Activated CD8-positive, alpha-beta T cell treated with anti-CD3 and anti-CD28 coated beads for 36 hours (primary cell): ENCODE measurements around the gene SPECC1L. TPM values are rescaled to one million over a fixed set of nuclear protein-coding genes. Genes with fewer than 3 reads are reported as not detected.

Experiments used
- ATAC-seq: fragments of 200-7000 bp; cut with Tn5 transposase; one replicate; pipeline ENCODE4 v1.10.0; 2021; ENCODE audit warnings: mild to moderate bottlenecking, moderate library complexity
- CTCF ChIA-PET: fragments of 350-600 bp; sonication (Branson Sonifier 250); formaldehyde crosslinking; loops from one replicate; lab custom pipeline; 2021; ENCODE audit warnings: antibody characterized with exemption; lab: Charles Lee
- POLR2A ChIA-PET: fragments of 350-600 bp; sonication (Branson Sonifier 250); formaldehyde crosslinking; loops from one replicate; lab custom pipeline; 2021; ENCODE audit warnings: antibody characterized with exemption; lab: Charles Lee
- DNase-seq: peaks from one replicate; pipeline ENCODE4 v3.0.0-alpha.2; 2020
- H3K27ac Mint-ChIP-seq: one replicate; pipeline ENCODE4 v1.8.0; 2021; ENCODE audit warnings: mild to moderate bottlenecking, mixed read lengths
- H3K27me3 Mint-ChIP-seq: one replicate; pipeline ENCODE4 v1.8.0; 2021; ENCODE audit warnings: mixed read lengths
- H3K36me3 Mint-ChIP-seq: one replicate; pipeline ENCODE4 v1.8.0; 2021; ENCODE audit warnings: low read depth, mixed read lengths
- H3K4me1 Mint-ChIP-seq: one replicate; pipeline ENCODE4 v1.8.0; 2021; ENCODE audit warnings: low read depth, mixed read lengths
- H3K4me3 Mint-ChIP-seq: one replicate; pipeline ENCODE4 v1.8.0; 2021; ENCODE audit warnings: mild to moderate bottlenecking, moderate library complexity, mixed read lengths
- H3K9me3 Mint-ChIP-seq: one replicate; pipeline ENCODE4 v1.8.0; 2021; ENCODE audit warnings: mixed read lengths
- intact Hi-C: fragments of 100-400 bp; cut with micrococcal nuclease; formaldehyde crosslinking; loops from one replicate; pipeline ENCODE4 v1.10.0; 2022
- total RNA-seq, 2 experiments: library from RNA; stranded (reverse); gene quantifications; one replicate each; pipeline ENCODE4 v1.2.3, GENCODE V29; 2021
- TF ChIP-seq, protein P1 (sequence below): fragments of 200-600 bp; IDR thresholded peaks from one replicate; pipeline ENCODE4 v1.8.0; 2022; ENCODE audit warnings: antibody characterized with exemption, mild to moderate bottlenecking

The SPECC1L gene
- total RNA-seq, 2 experiments from 2014 or later, result 38.9 to 39.0 TPM

DNA sequence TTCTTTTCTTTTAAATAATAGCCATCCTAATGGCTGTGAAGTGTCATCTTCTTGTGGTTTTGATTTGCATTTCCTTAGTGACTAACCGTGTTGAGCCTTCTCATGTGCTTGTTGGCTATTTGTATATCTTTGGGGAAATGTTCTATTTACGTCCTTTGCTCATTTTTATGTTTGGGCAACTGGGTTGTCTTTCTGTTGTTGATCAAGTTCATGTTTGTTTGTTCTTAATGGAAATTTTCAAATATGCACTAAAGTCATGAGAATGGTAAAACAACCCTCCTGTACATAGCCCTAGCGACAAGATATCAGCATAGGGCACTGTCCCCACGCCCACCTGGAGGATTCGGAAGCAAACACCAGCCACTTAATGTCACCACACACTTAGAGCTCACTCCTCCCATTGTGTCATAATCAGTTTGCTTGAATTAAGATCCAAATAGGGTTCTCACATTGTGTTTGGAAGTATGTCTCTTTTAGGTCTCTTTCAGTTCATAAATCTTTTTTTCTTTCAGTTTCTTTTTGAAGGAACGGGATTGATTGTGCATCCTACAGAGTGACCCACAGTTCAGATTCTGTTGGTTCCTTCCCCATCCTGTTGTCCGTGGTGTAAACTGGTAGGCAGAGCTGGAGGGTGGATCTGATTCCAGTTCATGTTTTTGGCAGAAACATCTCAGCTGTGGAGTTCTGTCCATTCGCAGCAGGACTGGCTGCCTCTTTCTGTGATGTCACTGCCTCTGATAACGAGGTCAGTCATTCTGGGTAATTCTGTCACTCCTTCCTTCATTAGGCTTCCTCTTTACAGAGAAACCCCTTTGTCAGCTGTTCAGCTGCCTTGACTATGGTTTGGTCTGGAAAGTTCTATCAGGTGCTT, 130.3 kb downstream of the SPECC1L start:
- intact Hi-C loops, result no loop called here
- peaks cover 41% of the 10 kb centered on the region for H3K4me1 Mint-ChIP-seq
- peak overlapping the region; percentile 70 for H3K27ac Mint-ChIP-seq
- H3K9me3 Mint-ChIP-seq, result no peaks in the 10 kb centered on the region
- DNase-seq (no peak), ATAC-seq (peak; percentile 10)
- H3K36me3 Mint-ChIP-seq, result peaks cover 32% of the 10 kb centered on the region
- peak overlapping the region; percentile 12 for H3K4me3 Mint-ChIP-seq
- ChIA-PET CTCF (interaction anchor here (1.3 kb wide), 1 partner anchor 211 kb away, joined by 3 read pairs; no protein-coding TSS in a partner anchor), POLR2A (interaction anchor here (1.2 kb wide), 1 partner anchor 48 kb away, joined by 4 read pairs; no protein-coding TSS in a partner anchor)
- no peaks in the 10 kb centered on the region for H3K27me3 Mint-ChIP-seq
- TF ChIP-seq, protein P1, sequence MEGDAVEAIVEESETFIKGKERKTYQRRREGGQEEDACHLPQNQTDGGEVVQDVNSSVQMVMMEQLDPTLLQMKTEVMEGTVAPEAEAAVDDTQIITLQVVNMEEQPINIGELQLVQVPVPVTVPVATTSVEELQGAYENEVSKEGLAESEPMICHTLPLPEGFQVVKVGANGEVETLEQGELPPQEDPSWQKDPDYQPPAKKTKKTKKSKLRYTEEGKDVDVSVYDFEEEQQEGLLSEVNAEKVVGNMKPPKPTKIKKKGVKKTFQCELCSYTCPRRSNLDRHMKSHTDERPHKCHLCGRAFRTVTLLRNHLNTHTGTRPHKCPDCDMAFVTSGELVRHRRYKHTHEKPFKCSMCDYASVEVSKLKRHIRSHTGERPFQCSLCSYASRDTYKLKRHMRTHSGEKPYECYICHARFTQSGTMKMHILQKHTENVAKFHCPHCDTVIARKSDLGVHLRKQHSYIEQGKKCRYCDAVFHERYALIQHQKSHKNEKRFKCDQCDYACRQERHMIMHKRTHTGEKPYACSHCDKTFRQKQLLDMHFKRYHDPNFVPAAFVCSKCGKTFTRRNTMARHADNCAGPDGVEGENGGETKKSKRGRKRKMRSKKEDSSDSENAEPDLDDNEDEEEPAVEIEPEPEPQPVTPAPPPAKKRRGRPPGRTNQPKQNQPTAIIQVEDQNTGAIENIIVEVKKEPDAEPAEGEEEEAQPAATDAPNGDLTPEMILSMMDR, result no peak

DNA sequence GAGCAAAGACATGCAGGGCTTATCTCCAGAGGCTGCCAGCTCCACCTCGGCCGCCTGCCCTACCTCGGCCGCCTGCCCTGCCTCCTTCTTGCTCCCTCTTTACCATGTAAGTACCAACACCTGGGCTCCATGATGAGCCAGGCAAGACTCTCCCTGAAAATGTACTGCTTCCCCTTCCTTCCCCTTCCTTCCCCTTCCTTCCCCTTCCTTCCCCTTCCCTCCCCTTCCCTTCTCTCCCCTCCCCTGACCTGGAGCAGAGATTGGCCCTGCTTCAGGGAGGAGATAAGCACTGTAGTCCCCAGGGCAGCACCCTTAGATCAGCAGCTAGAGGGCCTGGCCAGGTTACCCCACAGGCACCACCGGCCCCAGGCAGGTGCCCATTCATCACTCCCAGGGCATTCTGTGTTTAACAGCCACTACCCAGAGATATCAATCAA, 131.3 kb downstream of the SPECC1L start:
- no peak for ATAC-seq
- Mint-ChIP-seq H3K27ac (peak overlapping the region; percentile 26), H3K27me3 (no peaks in the 10 kb centered on the region), H3K4me3 (no peak overlapping the region), H3K4me1 (peaks cover 49% of the 10 kb centered on the region), H3K9me3 (no peaks in the 10 kb centered on the region), H3K36me3 (peaks cover 33% of the 10 kb centered on the region)
- DNase-seq, result no peak
- ChIA-PET CTCF (interaction anchor here (0.6 kb wide), 1 partner anchor 371 kb away, joined by 3 read pairs; no protein-coding TSS in a partner anchor), POLR2A (interaction anchor here (1.2 to 1.4 kb wide), 2 partner anchors 9 to 49 kb away, joined by 3 to 4 read pairs; no protein-coding TSS in a partner anchor)
- intact Hi-C loops, result no loop called here
- TF ChIP-seq, protein P1, result no peak

DNA sequence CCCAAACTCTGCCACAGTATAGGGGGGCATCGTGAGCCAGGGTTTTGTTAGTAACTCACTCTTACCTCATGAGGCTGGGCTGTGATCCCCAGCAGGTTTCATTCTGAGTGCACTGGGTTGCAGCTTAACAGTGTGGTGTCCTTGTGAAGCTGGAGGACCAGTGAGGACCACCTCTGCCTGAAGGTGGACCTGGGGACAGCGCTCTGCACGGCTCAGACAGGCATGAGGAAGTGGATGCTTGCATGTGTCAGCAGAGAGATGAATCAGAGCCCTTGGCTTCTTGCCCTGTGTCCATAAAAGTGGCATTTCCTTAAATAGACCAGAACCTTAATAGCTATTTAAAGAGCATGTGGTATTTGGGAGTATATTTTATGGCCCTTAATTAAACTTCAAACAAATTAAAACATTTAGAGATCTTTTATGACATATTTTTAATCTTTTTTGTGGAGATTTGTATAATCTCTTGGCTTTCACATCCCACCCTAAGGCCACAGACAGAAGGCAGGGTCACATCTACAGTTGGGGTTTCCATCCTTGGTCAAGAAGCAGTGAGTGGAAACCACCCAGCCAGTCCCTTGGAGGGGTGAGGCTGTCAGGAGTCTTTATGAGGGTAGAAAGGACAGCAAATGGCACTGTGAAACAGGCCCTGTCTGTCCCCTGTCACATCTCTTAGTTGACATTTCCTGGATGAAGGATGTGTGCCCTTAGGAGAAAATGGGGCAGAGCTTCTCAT, 132.0 kb downstream of the SPECC1L start:
- DNase-seq (peak; percentile 60), ATAC-seq (peak; percentile 74)
- H3K36me3 Mint-ChIP-seq, result peaks cover 38% of the 10 kb centered on the region
- H3K27ac Mint-ChIP-seq, result peak overlapping the region; percentile 26
- H3K4me1 Mint-ChIP-seq, result peaks cover 56% of the 10 kb centered on the region
- POLR2A ChIA-PET, result interaction anchor here (1.4 kb wide), 1 partner anchor 9 kb away, joined by 3 read pairs; no protein-coding TSS in a partner anchor
- no peaks in the 10 kb centered on the region for H3K27me3 Mint-ChIP-seq
- intact Hi-C loops, result no loop called here
- H3K4me3 Mint-ChIP-seq, result no peak overlapping the region
- CTCF ChIA-PET, result interaction anchor here (0.6 to 1.2 kb wide), 2 partner anchors 11 to 372 kb away, joined by 3 to 5 read pairs; no protein-coding TSS in a partner anchor
- TF ChIP-seq, protein P1, result no peak
- H3K9me3 Mint-ChIP-seq, result no peaks in the 10 kb centered on the region

DNA sequence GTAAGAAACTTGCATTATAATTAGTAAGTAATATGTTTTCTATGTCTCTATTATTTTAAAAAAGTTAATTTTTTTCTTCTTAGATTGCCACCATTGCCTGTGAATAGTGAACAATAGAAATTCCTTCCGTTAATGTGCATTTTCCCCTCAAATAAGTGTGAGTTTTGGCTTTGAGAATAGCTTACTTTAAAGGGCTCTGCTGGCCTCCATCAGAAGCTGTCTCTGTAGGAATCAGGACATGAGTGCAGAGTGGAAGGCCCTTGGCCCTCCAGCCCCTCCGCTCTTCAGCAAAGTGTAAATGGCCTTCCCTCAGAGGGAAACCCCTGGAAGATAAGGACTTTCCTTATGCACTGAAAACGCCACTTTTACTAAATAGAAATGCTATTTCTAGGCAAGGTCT, 132.7 kb downstream of the SPECC1L start:
- intact Hi-C loops, result no loop called here
- H3K36me3 Mint-ChIP-seq, result peaks cover 38% of the 10 kb centered on the region
- TF ChIP-seq, protein P1, result no peak
- no peak overlapping the region for H3K4me3 Mint-ChIP-seq
- POLR2A ChIA-PET, result interaction anchor here (0.8 to 1.4 kb wide), 2 partner anchors 10 to 87 kb away, joined by 3 read pairs; no protein-coding TSS in a partner anchor
- no peak for ATAC-seq
- no peaks in the 10 kb centered on the region for H3K9me3 Mint-ChIP-seq
- CTCF ChIA-PET, result interaction anchor here (1.2 kb wide), 1 partner anchor 11 kb away, joined by 5 read pairs; no protein-coding TSS in a partner anchor
- peaks cover 59% of the 10 kb centered on the region for H3K4me1 Mint-ChIP-seq
- no peaks in the 10 kb centered on the region for H3K27me3 Mint-ChIP-seq
- no peak for DNase-seq
- H3K27ac Mint-ChIP-seq, result peak overlapping the region; percentile 12
